Body of pancreas (tissue), 4 donors: ENCODE data around the gene ANKRD13B. TPM values are rescaled to one million over a fixed set of nuclear protein-coding genes. Genes with fewer than 3 reads are reported as not detected.
A peak's percentile ranks its signal among the peaks of the same experiment; 100 is the strongest.

Experiments
- ATAC-seq: fragments of 150-250 bp; one replicate; pipeline ENCODE4 v1.9.1; 2016
- DNase-seq, 4 donors: peaks; one replicate each; pipeline ENCODE4 v3.0.0-alpha.2; 2019
- H3K27ac ChIP-seq, 4 donors: fragments of 200-600 bp; sonication (generic); 1 replicate in 3 of 4; 2 replicates in 1 of 4; pipeline versions ENCODE4 v1.5.1 to v1.6.1; 2016 to 2019; ENCODE audit warnings: mild to moderate bottlenecking in 1 of 4, mixed read lengths in 1 of 4, moderate library complexity in 1 of 4
- H3K27me3 ChIP-seq, 2 donors: fragments of 200-600 bp; sonication (generic); one replicate each; pipeline ENCODE4 v1.6.0; 2016; ENCODE audit warnings: mild to moderate bottlenecking in 1 of 2
- H3K36me3 ChIP-seq, 2 donors: fragments of 200-600 bp; sonication (generic); replicated peaks in 1 of 2; 2 replicates each; pipeline ENCODE4 v1.5.1; 2016; ENCODE audit warnings: low read depth in 2 of 2; ENCODE audit not compliant: insufficient read depth in 1 of 2
- H3K4me1 ChIP-seq: fragments of 200-600 bp; sonication (generic); one replicate; pipeline ENCODE4 v1.6.0; 2016
- H3K4me3 ChIP-seq, 2 donors: fragments of 200-600 bp; sonication (generic); 1 replicate in 1 of 2; 2 replicates in 1 of 2; pipeline ENCODE4 v1.5.1; 2016 to 2019
- H3K9me3 ChIP-seq, 3 donors: fragments of 200-600 bp; sonication (generic); 1 replicate in 2 of 3; 2 replicates in 1 of 3; pipeline ENCODE4 v1.5.1; 2016
- POLR2A ChIP-seq, 3 donors: fragments of 450-650 bp; IDR thresholded peaks; one replicate each; pipeline ENCODE4 v1.6.1; 2016; ENCODE audit warnings: antibody characterized with exemption in 3 of 3, mild to moderate bottlenecking in 2 of 3
- WGBS, 2 donors: methylation state at CpG; one replicate each; pipeline ENCODE4 v1.1.5; 2017; 5-methylcytosine and 5-hydroxymethylcytosine counted together
- intact Hi-C: fragments of 100-400 bp; cut with DNase I; formaldehyde crosslinking; loops from one replicate; pipeline ENCODE4 v1.15.1; 2023
- total RNA-seq, 2 donors: library from RNA; depleted of rRNA; stranded (reverse); fragments of >200 nt; gene quantifications; one replicate each; pipeline ENCODE4 v1.1.0, GENCODE V29; 2016
- TF ChIP-seq, protein P1 (sequence below), 7 experiments: fragments of 450-650 bp in 4 of 7; fragments of 200-600 bp in 3 of 7; sonication (generic) in 3 of 7; IDR thresholded peaks; one replicate each; pipeline ENCODE4 v1.5.1; 2016 to 2019; ENCODE audit warnings: antibody characterized with exemption in 7 of 7

Gene ANKRD13B
- total RNA-seq, 2 donors from 2014 or later, result 4.3 to 8.0 TPM

DNA sequence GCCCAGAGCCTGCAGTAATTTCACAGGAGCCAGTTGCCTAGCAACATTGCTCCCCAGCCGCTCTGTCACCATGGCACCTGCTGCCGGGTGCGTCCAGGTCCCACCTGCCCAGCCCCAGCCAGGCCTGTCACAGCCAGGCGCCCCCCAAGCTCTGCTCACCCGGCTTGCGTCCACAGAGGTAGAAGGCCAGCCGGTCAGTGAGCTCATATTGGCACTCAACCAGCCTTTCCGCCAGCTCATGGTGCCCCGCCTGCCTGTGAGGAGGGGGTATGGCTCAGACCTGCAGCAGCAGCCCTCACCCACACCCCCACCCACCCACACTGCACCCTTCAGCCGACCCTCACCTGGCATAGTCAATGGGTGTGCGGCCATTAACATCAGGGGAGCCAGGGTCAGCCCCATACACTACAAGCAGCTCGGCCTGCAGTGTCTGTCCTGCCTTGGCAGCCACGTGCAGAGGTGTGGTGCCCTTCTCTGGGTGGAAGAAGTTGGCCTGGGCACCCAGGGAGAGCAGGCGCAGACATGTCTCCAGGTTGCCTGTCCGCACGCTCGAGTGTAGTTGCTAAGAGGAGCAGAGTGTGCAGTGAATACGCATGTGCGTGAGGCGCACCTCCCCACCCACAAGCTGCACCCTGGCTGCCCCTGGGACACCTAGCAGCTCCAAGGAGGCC, 11.2 kb upstream of the ANKRD13B start:
- Histone ChIP-seq H3K36me3 (no peaks in the 10 kb centered on the region), H3K9me3 (no peaks in the 10 kb centered on the region), H3K4me3 (no peak overlapping the region), H3K4me1 (no peaks in the 10 kb centered on the region), H3K27me3 (no peaks in the 10 kb centered on the region), H3K27ac (no peak overlapping the region)
- 82 to 98% methylated on average over 8 to 20 of the region's 20 CpGs for WGBS, 2 donors
- intact Hi-C loops, result no loop called here
- no peak for ATAC-seq
- TF ChIP-seq, protein P1, sequence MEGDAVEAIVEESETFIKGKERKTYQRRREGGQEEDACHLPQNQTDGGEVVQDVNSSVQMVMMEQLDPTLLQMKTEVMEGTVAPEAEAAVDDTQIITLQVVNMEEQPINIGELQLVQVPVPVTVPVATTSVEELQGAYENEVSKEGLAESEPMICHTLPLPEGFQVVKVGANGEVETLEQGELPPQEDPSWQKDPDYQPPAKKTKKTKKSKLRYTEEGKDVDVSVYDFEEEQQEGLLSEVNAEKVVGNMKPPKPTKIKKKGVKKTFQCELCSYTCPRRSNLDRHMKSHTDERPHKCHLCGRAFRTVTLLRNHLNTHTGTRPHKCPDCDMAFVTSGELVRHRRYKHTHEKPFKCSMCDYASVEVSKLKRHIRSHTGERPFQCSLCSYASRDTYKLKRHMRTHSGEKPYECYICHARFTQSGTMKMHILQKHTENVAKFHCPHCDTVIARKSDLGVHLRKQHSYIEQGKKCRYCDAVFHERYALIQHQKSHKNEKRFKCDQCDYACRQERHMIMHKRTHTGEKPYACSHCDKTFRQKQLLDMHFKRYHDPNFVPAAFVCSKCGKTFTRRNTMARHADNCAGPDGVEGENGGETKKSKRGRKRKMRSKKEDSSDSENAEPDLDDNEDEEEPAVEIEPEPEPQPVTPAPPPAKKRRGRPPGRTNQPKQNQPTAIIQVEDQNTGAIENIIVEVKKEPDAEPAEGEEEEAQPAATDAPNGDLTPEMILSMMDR (IDR thresholded peaks at IDR 0.05), result no peak
- TF ChIP-seq POLR2A (IDR thresholded peaks at IDR 0.05), result no peak
- peak in 2 of 4 donors; percentile 7 to 14 for DNase-seq

DNA sequence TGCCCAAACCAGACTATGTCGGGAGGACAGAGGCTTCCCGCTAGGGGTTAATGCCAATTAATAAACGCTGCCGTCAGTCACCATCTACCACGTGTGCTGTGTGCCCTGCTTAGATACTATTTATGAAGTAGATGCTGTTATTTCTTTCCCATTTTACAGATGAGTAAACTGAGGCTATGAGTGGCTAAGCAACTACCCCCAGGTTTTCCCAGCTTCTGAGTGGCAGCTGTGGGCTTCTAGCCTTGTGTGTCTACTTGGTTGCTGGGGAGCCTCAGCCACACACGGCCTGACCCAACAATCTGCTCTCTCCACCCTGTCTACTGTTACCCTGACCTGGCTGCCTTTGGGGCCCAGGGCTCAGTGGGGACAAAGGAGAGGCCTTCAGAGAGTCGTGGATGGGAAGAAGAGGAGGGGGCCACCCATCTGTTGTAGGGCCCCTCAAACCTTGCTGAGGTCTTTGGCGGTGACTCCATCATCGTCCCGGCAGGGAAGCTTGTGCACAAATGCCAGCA, 10.6 kb upstream of the ANKRD13B start:
- H3K9me3 ChIP-seq, result no peaks in the 10 kb centered on the region
- H3K27me3 ChIP-seq, result no peaks in the 10 kb centered on the region
- ATAC-seq (no peak), DNase-seq (no peak)
- TF ChIP-seq, protein P1 (IDR thresholded peaks at IDR 0.05), result no peak
- TF ChIP-seq POLR2A (IDR thresholded peaks at IDR 0.05), result no peak
- H3K4me3 ChIP-seq, result no peak overlapping the region
- H3K36me3 ChIP-seq, result no peaks in the 10 kb centered on the region
- H3K4me1 ChIP-seq, result peaks cover 3% of the 10 kb centered on the region
- no peak overlapping the region for H3K27ac ChIP-seq
- intact Hi-C loops, result no loop called here
- 74 to 89% methylated on average over 7 to 10 of the region's 10 CpGs for WGBS, 2 donors

DNA sequence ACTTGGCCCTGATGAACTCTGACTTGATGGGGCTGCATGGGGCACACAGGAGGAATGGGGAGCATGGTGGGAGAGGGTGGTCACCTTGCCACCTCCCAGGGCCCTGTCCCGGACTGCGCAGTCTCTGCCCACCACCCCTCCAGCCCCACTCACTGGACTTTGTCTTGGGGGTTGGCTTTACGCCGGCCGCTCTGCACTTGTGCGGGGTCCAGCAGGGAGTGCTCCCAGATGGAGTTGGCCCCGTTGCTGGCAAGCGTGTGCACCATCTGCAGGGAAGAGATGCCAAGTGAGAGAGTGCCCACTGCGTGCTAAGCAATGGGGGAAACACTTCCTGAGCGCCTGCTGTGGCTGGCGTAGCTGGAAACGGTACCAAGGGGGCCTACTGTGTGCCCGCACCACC, 10.2 kb upstream of the ANKRD13B start:
- intact Hi-C loops, result no loop called here
- DNase-seq (no peak), ATAC-seq (no peak)
- Histone ChIP-seq H3K9me3 (no peaks in the 10 kb centered on the region), H3K36me3 (no peaks in the 10 kb centered on the region), H3K27me3 (no peaks in the 10 kb centered on the region), H3K27ac (no peak overlapping the region), H3K4me3 (no peak overlapping the region), H3K4me1 (peaks cover 7% of the 10 kb centered on the region)
- 87 to 90% methylated on average over 6 to 13 of the region's 13 CpGs for WGBS, 2 donors
- no peak for TF ChIP-seq POLR2A (IDR thresholded peaks at IDR 0.05)
- TF ChIP-seq, protein P1 (IDR thresholded peaks at IDR 0.05), result no peak

DNA sequence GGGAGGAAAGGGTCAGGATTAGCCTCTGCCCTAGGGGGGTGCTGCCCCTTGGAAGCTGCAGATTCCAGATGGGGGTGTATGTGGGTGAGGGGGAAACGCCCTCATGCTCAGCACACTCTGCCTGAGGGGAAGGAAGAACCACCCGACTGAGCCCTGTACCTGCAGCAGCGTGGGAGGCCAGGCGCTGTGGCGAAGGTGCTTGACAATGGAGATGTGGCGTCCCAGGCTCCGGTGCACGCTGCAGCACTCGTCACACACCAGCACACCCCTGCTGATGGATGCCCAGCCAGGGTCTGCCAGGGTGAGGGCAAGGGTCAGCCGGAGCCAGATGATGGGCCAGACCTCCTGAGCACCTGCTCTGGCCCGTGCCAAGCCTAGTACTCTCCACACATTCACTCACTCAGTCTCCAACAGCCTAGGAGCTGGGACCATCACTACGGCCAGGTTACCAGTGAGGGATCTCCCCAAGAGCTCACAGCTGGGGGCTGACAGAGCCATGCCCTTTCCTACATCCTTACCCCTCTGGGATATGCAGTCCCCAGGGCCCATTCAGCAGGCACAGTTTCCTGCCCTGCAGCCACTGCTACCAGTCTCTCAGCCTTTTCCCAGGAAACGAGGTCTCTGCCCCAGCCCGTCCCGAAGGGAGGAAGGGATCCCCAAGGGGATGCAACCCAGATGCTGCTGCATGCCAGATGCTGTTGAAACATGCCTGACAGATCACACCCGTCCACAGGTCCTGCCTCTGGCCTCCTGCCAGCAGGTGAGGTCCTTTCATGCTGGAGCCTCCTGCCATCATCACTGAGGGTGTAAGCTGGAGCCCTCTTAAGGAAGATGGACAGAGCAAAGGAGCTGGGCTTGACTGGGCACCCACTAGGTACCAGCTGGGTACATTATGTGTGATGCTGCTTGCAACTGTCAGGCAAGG, 9.3 kb upstream of the ANKRD13B start:
- Histone ChIP-seq H3K4me1 (peaks cover 15% of the 10 kb centered on the region), H3K36me3 (no peaks in the 10 kb centered on the region), H3K9me3 (no peaks in the 10 kb centered on the region), H3K27ac (no peak overlapping the region), H3K4me3 (no peak overlapping the region), H3K27me3 (no peaks in the 10 kb centered on the region)
- TF ChIP-seq POLR2A (IDR thresholded peaks at IDR 0.05), result no peak
- TF ChIP-seq, protein P1 (IDR thresholded peaks at IDR 0.05), result no peak
- intact Hi-C loops, result no loop called here
- WGBS, 2 donors, result 84 to 91% methylated on average over 11 to 16 of the region's 16 CpGs
- no peak for ATAC-seq
- peak in 1 of 4 donors; percentile 24 for DNase-seq
